GM12892 (cell line): ENCODE measurements around the gene STARD7.

Source experiments
- POLR2A ChIP-seq: IDR thresholded peaks from 2 replicates; pipeline ENCODE4 v1.6.1; 2011; ENCODE audit warnings: low read depth, low read length, control low read depth
- POLR2AphosphoS5 ChIP-seq: IDR thresholded peaks from 2 replicates; pipeline ENCODE4 v1.6.1; 2011; ENCODE audit warnings: low read depth, low read length, control low read depth
- TAF1 ChIP-seq: IDR thresholded peaks from 2 replicates; pipeline ENCODE4 v1.6.1; 2011; ENCODE audit warnings: low read depth, mild to moderate bottlenecking, control low read depth, low read length, borderline replicate concordance

DNA sequence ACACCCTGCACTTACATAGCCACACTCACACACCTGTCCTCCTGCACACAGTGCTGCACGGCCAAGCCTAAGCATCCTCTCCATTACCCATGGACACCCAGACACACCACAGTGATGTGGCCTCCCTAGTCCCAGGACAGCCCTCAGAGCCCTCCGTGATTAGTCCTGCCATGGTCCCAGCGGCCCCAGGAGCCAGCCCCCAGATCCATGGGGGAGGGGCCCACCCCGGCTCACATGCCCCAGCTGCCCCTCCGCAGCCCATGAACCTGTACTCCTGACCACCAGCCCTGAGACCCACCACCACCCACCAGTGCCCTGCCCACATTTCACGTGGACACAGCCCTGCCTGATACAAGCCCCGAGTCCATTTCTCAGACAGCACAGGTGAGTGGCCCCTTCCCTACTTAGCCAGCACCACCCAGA is 55.3 kb downstream of the STARD7 start:
- no peak for TF ChIP-seq TAF1
- TF ChIP-seq POLR2A: no peak
- no peak for TF ChIP-seq POLR2AphosphoS5
